HG03095 (cell line): ENCODE results near the gene MAP1B.
"Not testable (repeated sequence)": the region's sequence is repeated elsewhere in the genome, so short reads cannot be mapped to it uniquely, and the experiment has no call there.

ENCODE experiments used
- ATAC-seq: cut with Tn5 transposase; IDR thresholded peaks from one replicate; pipeline ENCODE4 v1.9.1; 2021; ENCODE audit warnings: moderate library complexity; ENCODE audit not compliant: unreplicated experiment

The MAP1B gene

DNA sequence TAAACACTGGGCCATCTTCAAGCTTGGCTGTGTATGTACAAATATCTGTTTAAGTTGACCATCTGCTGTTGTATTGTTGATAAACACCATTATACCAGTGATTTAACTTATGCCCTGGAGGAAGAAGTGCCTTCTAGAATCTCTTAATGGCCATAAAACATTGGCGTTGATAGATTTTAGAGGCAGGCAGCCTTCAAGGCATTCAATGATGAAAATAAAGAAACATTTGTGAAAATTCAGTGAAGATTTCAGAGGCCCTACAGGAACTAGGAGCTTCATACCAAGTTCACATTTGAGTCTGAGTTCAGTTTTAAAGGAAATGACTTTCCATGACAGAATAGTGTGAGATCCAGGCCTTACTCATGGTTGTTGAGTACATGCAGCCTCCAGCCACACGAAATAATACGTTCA lies 52.2 kb downstream of the MAP1B start:
- no peak for ATAC-seq

- ATAC-seq = no peak
These were observed 53.1 kb downstream of the MAP1B start for GRCh38 chr5:72160329-72160728.

DNA sequence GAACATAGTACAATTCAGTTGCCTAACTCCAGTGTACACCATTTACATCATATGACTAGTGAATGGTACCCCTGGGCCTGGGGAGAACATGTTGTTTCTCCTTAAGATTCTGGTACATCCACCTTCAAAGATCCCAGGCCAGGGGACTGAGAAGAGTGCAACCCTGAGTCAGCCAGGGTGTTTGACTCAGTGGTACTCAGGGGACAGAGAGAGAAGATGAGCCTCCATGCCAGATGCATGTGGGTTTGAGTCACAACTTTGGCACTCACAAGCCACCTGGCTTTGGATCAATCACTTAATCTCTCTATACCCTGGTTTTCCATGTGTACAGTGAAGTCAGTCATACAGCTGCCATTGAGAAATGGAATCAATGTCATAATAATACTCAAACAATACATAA lies 53.7 kb downstream of the MAP1B start:
- ATAC-seq = no peak

DNA sequence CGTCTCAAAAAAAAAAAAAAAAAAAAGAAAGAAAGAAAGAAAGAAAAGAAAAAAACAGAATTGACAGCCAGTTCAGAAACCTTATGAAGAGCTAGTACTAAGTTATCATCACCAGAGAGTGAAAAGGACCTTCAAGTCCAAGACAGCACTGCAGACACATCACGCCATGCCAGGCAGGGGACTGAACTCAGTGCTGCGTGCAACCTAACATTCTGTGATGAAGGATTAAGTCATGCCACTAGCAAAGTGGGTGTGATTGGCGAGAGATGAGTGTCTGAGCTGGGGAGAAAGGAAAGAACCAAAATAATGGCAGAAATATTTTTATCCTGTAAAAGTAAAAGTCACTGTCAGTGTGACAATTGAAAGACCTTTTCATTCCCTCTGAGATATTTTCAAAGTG lies 54.7 kb downstream of the MAP1B start:
- ATAC-seq = no peak

DNA sequence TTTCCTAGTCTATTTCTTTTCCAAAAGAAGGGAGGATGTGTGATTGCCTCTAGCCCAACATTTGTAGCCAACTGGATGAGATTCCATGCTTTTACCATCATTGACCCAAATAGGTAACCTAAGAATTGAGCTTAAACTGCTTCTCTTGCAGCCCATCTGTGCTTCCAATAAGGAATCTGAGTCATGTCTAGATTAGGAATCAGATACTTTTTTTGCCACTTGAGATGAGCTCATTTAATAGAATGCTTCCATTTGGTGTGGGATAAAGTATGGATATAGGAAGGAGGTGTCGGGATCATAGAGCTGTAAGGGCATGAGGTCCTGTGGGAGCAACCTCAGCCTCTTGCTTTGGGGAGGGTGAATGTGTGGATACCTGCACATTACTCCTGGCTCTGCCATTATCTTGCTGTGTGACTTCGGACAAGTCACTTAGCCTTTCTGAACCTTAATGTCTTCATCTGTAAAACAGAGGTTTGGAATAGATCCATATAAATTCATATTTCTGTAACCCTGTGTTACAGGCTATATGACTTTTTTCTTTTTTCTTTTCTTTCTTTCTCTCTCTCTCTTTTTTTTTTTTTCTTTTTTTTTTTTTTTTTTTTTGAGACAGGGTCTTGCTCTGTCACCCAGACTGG lies 56.2 kb downstream of the MAP1B start:
- no peak for ATAC-seq

- ATAC-seq = no peak
These were observed 59.0 kb downstream of the MAP1B start for GRCh38 chr5:72166070-72166979.

- no peak for ATAC-seq
These were observed 60.0 kb downstream of the MAP1B start for GRCh38 chr5:72167257-72167656.

DNA sequence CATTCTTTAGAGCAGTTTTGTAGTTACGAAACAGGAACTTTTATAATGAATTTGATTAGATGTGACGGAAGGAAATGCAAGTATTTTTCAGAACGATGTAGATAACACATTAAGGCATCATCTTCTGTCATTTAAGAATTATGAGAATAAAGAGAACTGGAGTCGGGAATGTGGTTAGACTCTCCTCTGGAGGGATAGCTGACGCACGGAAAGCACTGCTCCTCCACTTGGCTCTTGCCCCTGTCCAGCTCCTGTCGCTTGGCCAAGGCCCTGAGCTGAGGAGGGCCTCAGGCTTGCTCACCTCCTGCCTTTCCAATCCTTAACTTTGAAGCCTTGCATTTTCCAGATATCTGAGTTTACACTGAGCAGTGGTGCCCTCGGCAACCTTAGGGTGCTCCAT lies 60.5 kb downstream of the MAP1B start:
- ATAC-seq = no peak

DNA sequence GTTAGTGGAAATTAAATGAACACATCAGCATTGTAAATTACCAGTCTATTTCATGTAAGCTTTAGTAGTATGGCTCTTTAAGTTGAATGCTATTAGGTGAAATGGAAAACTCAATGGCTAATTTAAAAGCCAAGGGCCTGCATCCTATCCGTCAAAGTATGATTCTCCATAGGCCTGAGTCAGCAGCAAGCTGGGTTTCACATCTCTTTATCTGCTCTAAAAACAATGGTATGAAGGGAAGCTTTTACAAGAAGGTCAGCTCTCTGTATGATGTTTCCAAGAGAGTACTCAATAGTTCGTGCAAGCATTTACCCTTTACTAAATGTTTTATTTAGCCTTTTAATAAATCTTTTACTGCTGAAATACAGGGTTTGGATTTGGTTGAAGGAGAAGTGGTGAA lies 62.8 kb downstream of the MAP1B start:
- no peak for ATAC-seq

DNA sequence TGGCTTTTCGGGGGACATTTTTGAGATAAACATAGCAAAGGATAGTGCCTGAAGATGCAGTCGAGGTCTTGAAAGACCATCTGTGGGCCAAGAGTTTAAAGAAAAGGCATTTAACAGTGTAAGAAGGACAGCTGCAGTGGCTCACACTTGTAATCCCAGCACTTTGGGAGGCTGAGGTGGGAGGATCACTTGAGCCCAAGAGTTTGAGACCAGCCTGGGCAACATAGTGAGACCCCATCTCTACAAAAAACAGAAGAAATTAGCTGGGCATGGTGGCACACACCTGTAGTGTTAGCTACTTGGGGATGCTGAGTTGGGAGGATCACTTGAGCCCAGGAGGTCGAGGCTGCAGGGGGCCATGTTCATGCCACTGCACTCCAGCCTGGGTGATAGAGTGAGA lies 63.9 kb downstream of the MAP1B start:
- not testable (repeated sequence) for ATAC-seq

- ATAC-seq = no peak
These were observed 64.4 kb downstream of the MAP1B start for GRCh38 chr5:72171667-72172066.

DNA sequence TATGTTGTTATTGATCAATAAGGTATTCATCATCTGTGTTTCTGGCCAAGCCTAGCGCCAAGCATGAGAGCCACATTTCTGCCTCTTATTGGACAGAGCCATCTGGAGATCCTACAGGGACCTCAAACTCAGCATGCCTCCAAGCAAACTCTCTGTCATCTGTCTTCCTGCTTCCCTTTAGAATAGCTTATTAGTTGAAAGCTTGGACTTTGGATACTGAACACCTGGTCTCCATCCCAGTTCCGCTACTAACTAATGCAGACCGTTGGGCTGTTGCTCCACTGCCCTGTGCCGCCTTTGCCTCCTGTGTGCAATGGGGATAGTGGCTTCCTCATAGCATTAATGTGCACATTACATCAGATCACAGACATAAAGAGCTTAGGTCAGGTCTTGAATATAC lies 65.5 kb downstream of the MAP1B start:
- no peak for ATAC-seq

- peak; percentile 63 for ATAC-seq
These were observed 70.3 kb downstream of the MAP1B start for GRCh38 chr5:72177538-72177937.

GRCh38 chr5:72179028-72179815 lies 71.9 kb downstream of the MAP1B start:
- ATAC-seq = no peak

- ATAC-seq = no peak
These were observed 72.7 kb downstream of the MAP1B start for GRCh38 chr5:72179816-72180440.

GRCh38 chr5:72180925-72181324 lies 73.7 kb downstream of the MAP1B start:
- ATAC-seq = no peak

GRCh38 chr5:72182686-72183085 lies 75.4 kb downstream of the MAP1B start:
- ATAC-seq = no peak

DNA sequence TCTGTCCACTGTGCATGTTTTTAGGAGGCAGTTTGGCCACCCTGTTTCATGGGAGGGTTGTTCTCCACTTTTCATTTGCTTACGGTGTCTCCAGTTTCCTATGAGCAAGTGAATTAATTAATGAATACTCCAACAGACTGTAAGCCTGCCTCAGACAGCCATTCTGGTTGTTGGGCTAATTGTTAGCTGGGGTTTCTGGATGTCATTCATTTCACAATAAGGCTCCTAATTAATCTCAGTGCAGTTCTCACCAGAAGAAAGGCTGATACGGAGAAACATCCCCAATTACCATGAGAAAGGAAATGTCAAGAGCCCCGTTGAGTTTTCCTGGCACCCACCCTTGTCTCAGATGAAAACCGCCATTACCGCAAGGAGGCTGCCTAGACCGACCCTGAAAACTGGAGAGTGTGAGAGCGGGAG lies 75.8 kb downstream of the MAP1B start:
- no peak for ATAC-seq

- ATAC-seq = no peak
These were observed 77.1 kb downstream of the MAP1B start for GRCh38 chr5:72184408-72184807.

DNA sequence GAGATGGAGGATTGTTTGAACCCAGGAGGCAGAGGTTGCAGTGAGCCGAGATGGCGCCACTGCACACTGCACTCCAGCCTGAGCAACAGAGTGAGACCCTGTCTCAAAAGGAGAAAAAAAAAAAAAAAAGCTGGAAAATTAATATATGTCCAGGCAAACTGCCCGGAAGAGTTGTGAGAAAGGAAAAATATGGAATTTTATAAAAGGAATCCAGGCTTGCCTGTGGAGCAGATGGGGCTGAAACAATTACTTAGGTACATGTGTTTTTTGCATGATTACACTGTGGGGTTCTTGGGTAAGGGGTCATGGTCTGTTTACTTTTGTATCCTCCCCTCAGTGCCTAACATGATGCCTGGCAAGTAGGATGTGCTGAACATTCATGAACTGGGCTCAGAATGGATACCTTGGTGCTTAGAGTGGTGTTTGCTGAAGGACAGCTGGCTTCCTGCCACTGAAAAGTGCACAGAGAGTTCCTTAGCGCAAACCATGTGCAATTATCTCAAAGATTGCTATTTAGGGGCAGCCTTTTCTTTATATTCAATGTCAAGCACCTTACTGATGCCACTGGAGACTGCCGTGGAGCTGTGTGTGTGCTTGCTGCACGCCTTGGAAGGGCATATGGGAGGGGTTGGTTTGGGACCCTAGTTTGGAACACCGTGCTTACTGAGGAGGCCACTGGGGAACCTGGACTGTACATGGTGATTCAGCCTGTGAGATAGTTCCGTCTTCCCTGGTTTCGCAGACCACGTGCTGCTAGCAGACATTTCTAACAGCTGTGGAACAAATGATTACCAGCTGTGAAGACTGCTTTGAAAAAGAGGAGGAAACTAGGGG lies 78.4 kb downstream of the MAP1B start:
- no peak for ATAC-seq
